Measurements from ENCODE around the gene VWCE.

DNA sequence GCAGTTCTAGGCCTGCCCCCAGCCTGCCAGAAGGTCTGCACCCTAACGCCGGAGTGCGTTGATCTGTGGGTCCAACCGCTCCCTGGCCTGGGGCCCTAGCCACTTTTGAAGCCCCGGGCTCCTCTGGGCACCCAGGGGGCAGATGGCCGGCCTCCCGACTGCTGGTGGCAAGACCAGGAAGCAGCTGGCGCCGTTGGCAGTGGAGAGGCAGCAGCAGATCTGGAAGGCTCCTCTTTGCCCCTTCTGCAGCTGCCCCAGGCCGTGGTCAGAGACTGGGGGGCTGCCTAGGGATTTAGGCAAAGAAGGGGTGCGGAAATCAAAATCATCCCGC lies 445 bp upstream of the VWCE start:
- no peak for TF ChIP-seq POLR2A (IDR thresholded peaks at IDR 0.05)
- TF ChIP-seq, protein P1, sequence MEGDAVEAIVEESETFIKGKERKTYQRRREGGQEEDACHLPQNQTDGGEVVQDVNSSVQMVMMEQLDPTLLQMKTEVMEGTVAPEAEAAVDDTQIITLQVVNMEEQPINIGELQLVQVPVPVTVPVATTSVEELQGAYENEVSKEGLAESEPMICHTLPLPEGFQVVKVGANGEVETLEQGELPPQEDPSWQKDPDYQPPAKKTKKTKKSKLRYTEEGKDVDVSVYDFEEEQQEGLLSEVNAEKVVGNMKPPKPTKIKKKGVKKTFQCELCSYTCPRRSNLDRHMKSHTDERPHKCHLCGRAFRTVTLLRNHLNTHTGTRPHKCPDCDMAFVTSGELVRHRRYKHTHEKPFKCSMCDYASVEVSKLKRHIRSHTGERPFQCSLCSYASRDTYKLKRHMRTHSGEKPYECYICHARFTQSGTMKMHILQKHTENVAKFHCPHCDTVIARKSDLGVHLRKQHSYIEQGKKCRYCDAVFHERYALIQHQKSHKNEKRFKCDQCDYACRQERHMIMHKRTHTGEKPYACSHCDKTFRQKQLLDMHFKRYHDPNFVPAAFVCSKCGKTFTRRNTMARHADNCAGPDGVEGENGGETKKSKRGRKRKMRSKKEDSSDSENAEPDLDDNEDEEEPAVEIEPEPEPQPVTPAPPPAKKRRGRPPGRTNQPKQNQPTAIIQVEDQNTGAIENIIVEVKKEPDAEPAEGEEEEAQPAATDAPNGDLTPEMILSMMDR (IDR thresholded peaks at IDR 0.05): no peak

All from right lobe of liver (tissue), 4 donors.